WTC11 (cell line): Measurements from ENCODE around the gene TGIF1.

Experiments
- HMGXB4 ChIP-seq: sonication (generic); formaldehyde crosslinking; IDR thresholded peaks from 2 replicates; pipeline ENCODE4 v1.8.1; 2023; ENCODE audit warnings: mild to moderate bottlenecking, moderate library complexity, missing genetic modification reagents
- JUN ChIP-seq: sonication (generic); formaldehyde crosslinking; IDR thresholded peaks from 2 replicates; pipeline ENCODE4 v1.8.0; 2023; ENCODE audit warnings: mild to moderate bottlenecking, missing genetic modification reagents
- KAT7 ChIP-seq: sonication (generic); formaldehyde crosslinking; IDR thresholded peaks from 2 replicates; pipeline ENCODE4 v1.8.1; 2023; ENCODE audit warnings: missing genetic modification reagents, mild to moderate bottlenecking, borderline replicate concordance
- USF2 ChIP-seq: sonication (generic); formaldehyde crosslinking; IDR thresholded peaks from 2 replicates; pipeline ENCODE4 v1.8.1; 2023; ENCODE audit warnings: mild to moderate bottlenecking, missing genetic modification reagents, moderate library complexity
- ZBTB21 ChIP-seq: sonication (generic); formaldehyde crosslinking; IDR thresholded peaks from 2 replicates; pipeline ENCODE4 v1.8.1; 2023; ENCODE audit warnings: mild to moderate bottlenecking, missing genetic modification reagents, borderline replicate concordance
- TF ChIP-seq, protein P1 (sequence below): fragments of 200-600 bp; IDR thresholded peaks from 2 replicates; pipeline ENCODE4 v1.8.0; 2022; ENCODE audit warnings: antibody characterized with exemption

GRCh38 chr18:3485153-3486149 lies 35.5 kb downstream of the TGIF1 start:
- TF ChIP-seq, protein P1, sequence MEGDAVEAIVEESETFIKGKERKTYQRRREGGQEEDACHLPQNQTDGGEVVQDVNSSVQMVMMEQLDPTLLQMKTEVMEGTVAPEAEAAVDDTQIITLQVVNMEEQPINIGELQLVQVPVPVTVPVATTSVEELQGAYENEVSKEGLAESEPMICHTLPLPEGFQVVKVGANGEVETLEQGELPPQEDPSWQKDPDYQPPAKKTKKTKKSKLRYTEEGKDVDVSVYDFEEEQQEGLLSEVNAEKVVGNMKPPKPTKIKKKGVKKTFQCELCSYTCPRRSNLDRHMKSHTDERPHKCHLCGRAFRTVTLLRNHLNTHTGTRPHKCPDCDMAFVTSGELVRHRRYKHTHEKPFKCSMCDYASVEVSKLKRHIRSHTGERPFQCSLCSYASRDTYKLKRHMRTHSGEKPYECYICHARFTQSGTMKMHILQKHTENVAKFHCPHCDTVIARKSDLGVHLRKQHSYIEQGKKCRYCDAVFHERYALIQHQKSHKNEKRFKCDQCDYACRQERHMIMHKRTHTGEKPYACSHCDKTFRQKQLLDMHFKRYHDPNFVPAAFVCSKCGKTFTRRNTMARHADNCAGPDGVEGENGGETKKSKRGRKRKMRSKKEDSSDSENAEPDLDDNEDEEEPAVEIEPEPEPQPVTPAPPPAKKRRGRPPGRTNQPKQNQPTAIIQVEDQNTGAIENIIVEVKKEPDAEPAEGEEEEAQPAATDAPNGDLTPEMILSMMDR, result no peak
- TF ChIP-seq USF2 (CRISPR knock-in tag), result no peak
- TF ChIP-seq HMGXB4 (CRISPR knock-in tag), result no peak
- no peak for TF ChIP-seq ZBTB21
- no peak for TF ChIP-seq KAT7
- TF ChIP-seq JUN (CRISPR knock-in tag), result no peak
